Vagina (tissue), 2 donors: ENCODE data around the gene SENP8. TPM values are rescaled to one million over a fixed set of nuclear protein-coding genes. Genes with fewer than 3 reads are reported as not detected.

Experiments used
- DNase-seq, 2 donors: peaks; one replicate each; pipeline ENCODE4 v3.0.0-alpha.2; 2017; ENCODE audit errors: extremely low spot score in 2 of 2
- H3K27ac ChIP-seq: fragments of 200-600 bp; sonication (generic); one replicate; pipeline ENCODE4 v1.5.1; 2019
- H3K27me3 ChIP-seq: fragments of 200-600 bp; sonication (generic); one replicate; pipeline ENCODE4 v1.5.1; 2019
- H3K36me3 ChIP-seq, 2 donors: fragments of 200-600 bp; sonication (generic); one replicate each; pipeline ENCODE4 v1.5.1; 2017 to 2019
- H3K4me1 ChIP-seq: fragments of 200-600 bp; sonication (generic); one replicate; pipeline ENCODE4 v1.5.1; 2019
- H3K4me3 ChIP-seq, 2 donors: fragments of 200-600 bp; sonication (generic); 1 replicate in 1 of 2; 2 replicates in 1 of 2; pipeline ENCODE4 v1.5.1; 2016 to 2019
- H3K9me3 ChIP-seq: fragments of 200-600 bp; sonication (generic); one replicate; pipeline ENCODE4 v1.5.1; 2019
- CTCF ChIP-seq, 3 experiments: fragments of 450-650 bp in 2 of 3; fragments of 200-600 bp in 1 of 3; sonication (generic) in 1 of 3; IDR thresholded peaks; one replicate each; pipeline ENCODE4 v1.5.1; 2017 to 2019; ENCODE audit warnings: antibody characterized with exemption in 3 of 3, mild to moderate bottlenecking in 2 of 3, moderate library complexity in 2 of 3
- POLR2A ChIP-seq, 2 donors: fragments of 450-650 bp; IDR thresholded peaks; one replicate each; pipeline ENCODE4 v1.6.1; 2017; ENCODE audit warnings: antibody characterized with exemption in 2 of 2, mild to moderate bottlenecking in 2 of 2, moderate library complexity in 2 of 2
- POLR2AphosphoS5 ChIP-seq, 2 donors: sonication (generic); formaldehyde crosslinking; IDR thresholded peaks; one replicate each; pipeline ENCODE4 v1.9.0; 2017; ENCODE audit warnings: antibody characterized with exemption in 2 of 2, mild to moderate bottlenecking in 2 of 2, low read depth in 1 of 2; ENCODE audit not compliant: insufficient read depth in 1 of 2
- intact Hi-C: fragments of 100-400 bp; cut with DNase I; formaldehyde crosslinking; loops from one replicate; pipeline ENCODE4 v1.15.1; 2023
- total RNA-seq: library from RNA; depleted of rRNA; stranded (reverse); fragments of >200 nt; gene quantifications from one replicate; pipeline ENCODE4 v1.2.3, GENCODE V29; 2016

The SENP8 gene
- total RNA-seq, 1 donor from 2014 or later: 3.9 TPM

GRCh38 chr15:72189250-72189902 lies 71.2 kb downstream of the SENP8 start:
- no peaks in the 10 kb centered on the region for H3K36me3 ChIP-seq
- H3K4me1 ChIP-seq: peaks cover 4% of the 10 kb centered on the region
- intact Hi-C loops: loop anchor here (5.0 kb wide), 1 partner anchor 1093 kb away; no protein-coding TSS in a partner anchor
- no peak overlapping the region for H3K27ac ChIP-seq
- H3K27me3 ChIP-seq: no peaks in the 10 kb centered on the region
- TF ChIP-seq CTCF (IDR thresholded peaks at IDR 0.05): no peak
- no peak for TF ChIP-seq POLR2AphosphoS5 (IDR thresholded peaks at IDR 0.05; ENCODE audit: insufficient read depth in 1 of 2, low read depth in 1 of 2)
- no peak for TF ChIP-seq POLR2A (IDR thresholded peaks at IDR 0.05)
- no peak overlapping the region for H3K4me3 ChIP-seq
- DNase-seq: no peak
- H3K9me3 ChIP-seq: no peaks in the 10 kb centered on the region

- no peak overlapping the region for H3K4me3 ChIP-seq
- no peaks in the 10 kb centered on the region for H3K9me3 ChIP-seq
- intact Hi-C loops: no loop called here
- TF ChIP-seq CTCF (IDR thresholded peaks at IDR 0.05) (no peak), POLR2AphosphoS5 (IDR thresholded peaks at IDR 0.05; ENCODE audit: insufficient read depth in 1 of 2, low read depth in 1 of 2) (no peak), POLR2A (IDR thresholded peaks at IDR 0.05) (no peak)
- H3K27ac ChIP-seq: no peak overlapping the region
- peaks cover 9% of the 10 kb centered on the region for H3K4me1 ChIP-seq
- no peaks in the 10 kb centered on the region for H3K27me3 ChIP-seq
- DNase-seq: no peak
- H3K36me3 ChIP-seq: no peaks in the 10 kb centered on the region
These were observed 74.2 kb downstream of the SENP8 start for GRCh38 chr15:72192416-72192815.

Other genes with a start within 250 kb of the SENP8 start
- 50.3 TPM for gene MYO9A, start 253 bp upstream of the SENP8 start, total RNA-seq
- 7.4 TPM for gene GRAMD2A, start 79.4 kb downstream of the SENP8 start, total RNA-seq
- 484 TPM for gene PKM, start 112.8 kb downstream of the SENP8 start, total RNA-seq
- gene PARP6, start 154.2 kb downstream of the SENP8 start, total RNA-seq: 62.6 TPM
- gene CELF6, start 201.8 kb downstream of the SENP8 start, total RNA-seq: 7.1 TPM